Hematopoietic multipotent progenitor cell treated with erythropoietin and hydrocortisone succinate and interleukin-3 and kit ligand, for 8 days (in vitro differentiated cells): ENCODE measurements around the gene FBF1.

Source experiments
- DNase-seq: peaks from one replicate; pipeline ENCODE4 v3.0.0-alpha.2; 2015

The FBF1 gene

DNA sequence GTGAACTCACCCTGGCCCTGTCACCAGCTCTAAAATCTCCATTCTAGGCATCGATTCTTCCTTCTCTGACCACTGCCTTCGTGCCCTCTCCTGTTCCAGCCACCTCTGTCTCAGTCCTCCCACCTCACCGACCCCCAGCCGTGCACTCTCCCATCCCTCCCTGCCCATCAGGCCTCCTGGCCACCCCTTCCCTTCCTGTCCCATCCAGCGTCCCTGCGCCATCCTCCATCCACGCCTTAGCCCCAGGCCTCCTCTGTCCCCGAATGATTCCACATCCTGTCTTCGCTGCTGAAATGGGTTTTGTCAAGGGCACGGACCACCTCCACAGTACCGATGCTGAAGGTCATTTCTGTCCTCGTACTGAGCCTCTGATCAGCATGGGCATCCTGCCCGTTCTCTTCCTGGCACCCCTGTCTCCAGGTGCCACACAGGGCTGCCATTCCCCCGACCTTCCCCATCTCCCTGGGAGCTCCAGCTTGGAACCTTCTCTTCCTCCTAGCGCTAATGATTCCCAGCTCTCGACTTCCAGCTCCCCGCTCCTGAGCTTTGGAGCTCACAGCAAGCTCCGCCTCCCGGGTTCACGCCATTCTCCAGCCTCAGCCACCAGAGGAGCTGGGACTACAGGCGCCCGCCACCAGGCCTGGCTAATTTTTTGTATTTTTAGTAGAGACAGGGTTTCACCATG lies 46.7 kb downstream of the FBF1 start:
- no peak for DNase-seq

DNA sequence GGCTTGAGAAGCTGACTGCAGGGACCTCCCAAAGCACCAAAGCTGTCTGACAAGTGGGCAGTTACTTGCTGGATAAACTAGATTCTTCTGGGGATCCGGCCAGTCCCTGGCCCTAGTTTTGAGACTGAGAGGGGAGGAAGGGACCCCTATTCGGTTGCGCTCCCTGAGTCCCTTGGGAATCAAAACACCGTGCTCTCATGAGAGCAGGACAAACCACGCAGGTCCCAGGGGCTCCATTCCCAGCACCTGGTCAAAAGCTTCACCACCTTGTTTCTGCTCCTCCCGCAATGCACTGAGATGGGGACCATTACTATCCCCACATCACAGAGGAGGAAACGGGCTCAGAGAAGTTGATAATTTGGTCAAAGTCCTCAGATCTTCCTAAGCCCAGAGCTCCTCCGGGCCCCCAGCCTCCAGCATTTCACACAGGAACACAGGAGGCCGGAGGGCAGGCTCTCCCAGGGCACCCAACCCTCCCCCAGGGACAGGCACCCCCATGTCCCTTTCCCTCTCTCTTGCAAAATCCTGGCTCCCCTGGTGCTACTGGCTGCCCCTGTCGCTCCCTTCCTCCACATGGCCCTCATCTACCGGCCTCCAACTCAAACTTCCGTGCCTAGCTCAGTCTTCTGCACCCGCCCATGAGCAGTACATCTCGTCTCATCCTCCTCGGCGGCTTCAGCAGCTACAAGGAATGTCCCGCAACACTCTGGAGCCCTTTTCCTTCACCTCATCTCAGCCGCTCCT lies 47.4 kb downstream of the FBF1 start:
- DNase-seq = no peak

DNA sequence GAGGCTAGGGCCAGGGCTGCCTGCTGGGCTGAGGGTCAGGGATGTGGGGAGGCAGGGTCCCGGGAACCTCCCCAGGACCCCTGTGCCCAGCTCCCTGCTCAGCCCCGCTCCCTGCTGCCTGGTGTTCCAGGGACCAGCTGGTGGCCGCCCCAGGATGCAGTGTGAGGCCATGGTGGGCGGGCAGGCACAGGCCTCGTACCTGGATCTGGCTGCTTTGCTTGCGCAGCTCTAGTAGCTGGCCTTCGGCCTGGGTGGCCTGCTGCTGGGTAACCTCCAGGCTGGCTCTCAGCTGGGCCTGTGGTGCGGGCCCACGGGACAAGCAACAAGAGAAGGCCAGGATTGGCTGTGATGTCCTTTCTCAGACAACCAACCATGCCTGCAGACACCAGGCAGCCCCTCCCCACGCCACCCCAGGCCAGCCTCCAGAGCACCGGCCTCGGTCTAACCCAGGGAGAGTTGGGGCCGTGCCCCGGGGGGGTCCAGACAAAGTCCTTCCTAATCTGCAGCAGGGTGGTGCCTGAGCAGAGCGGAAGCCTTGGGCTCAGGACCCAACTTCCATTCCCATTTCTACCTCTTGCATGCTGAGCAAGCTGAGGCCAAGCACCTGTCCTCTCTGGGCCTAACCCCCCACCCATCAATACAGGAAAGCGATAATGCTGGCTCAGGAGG lies 48.2 kb downstream of the FBF1 start:
- no peak for DNase-seq

DNA sequence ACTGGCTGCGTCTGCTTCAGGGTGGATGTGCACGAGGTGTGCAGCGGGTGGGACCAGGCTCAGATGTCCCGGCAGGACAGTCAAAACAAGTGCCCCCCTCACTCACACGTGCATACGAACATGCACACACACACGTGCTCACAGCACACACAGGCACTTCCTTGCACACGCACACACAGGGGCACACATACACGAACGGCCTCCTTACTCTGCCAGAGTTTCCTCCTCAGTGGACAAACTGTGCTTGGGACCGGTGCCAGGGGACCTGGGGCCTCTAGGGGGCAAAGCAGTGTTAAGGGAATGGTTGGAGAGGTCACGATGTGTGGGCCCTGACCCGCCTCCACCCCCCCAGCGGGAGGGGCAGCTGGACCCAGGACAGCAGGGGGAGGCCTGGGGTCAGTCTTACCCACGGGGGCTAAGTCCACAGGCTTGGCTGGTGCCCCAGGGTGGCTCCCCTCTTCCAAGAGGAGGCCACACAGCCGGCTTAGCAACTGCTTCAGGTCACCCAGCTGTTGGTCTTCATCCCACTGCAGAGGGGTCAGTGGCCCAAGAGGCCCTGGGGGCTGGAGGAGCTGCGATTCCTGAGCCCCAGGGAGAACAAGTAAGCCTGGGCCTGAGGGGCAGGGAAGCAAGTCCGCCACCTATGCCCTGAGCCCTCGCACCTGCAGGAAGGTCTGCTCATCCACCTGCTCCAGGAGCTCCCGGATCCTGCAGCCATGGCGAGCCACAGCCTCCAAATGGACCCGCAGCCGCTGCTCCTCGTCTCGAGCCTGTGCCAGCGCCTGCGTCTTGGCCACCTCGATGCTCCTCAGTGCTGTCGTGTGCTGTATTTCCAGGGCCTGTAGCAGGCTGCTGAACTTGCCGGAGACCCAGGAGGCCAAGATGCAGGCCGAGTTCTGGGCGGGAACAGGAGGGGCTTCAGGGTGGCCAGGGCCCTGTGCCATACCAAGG lies 49.0 kb downstream of the FBF1 start:
- no peak for DNase-seq

DNA sequence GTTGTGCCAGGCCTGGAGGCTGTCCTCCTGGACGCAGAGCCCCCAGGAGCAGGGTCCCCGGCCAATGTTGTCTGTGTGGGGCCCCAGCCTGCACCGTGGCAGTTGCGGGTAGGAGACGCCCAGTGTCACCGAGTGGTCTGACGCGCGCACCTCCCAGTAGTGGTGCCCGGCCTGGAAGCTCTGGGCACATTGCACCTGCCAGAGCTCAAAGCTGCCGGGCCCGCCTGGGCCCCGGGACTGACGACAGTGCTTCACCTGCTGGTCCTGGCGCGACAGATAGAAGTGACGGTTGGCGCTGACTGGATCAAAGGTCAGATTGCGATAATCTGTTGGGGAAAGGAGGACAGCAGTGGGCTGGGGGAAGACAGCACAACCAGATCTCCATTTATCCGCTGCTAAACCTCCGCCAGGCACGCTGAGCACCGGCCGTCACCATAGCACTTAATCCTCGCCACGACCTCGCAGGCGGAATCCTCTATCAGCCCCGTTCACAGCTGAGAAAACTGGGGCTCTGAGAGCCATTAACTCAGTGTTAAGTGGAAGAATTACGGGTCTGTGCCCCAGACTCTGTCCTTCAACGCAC lies 49.7 kb downstream of the FBF1 start:
- DNase-seq = no peak

DNA sequence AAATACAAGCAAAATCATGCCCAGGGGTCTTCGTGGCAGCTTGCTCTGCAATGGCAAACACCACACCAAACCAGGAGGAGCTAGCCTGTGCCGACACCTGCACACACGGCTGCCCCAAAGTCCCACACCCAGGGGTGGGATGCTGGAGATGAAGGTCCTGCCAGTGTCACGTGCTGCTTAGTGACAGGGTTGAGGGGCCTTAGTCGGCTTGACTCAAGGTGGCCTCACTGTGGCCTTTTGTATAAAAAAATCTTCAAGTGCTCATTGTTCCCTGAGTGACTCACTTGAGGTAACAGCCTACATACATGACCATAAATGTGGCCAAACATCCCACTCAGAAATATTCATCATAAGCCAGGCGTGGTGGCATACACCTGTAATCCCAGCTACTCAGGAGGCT lies 51.4 kb downstream of the FBF1 start:
- DNase-seq = no peak

DNA sequence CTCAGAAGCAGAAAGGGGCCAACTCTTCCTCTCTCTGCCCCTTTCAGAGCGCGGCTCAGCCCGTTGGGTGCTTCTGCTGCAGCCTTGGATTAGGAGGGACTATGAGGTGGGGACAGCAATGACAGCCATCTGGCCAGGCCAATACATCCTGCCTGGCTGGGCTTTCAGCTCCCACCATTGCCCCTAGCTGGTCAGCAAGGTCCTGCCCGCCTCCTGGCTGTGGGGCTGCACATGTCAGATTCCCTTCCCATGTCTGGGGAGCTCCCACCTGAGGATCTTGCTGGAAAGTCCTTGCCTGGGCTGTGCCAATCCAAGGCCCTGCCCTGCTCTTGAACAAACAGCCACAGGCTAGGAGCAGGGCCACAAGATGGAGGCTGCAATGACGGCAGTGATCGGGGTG lies 52.4 kb downstream of the FBF1 start:
- no peak for DNase-seq

DNA sequence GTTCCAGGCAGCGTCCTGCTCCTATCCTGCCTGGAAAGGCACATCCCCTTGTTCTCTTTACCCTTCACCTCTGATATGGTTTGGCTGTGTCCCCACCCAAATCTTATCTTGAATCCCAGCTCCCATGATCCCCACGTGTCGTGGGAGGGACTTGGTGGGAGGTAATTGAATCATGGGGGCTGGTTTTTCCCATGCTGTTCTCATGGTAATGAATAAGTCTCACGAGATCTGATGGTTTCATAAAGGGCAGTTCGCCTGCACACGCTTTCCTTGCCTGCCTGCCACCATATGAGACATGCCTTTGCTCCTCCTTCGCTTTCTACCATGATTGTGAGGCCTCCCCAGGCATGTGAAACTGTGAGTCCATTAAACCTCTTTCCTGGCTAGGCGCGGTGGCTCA lies 55.0 kb downstream of the FBF1 start:
- peak; percentile 70 for DNase-seq

DNA sequence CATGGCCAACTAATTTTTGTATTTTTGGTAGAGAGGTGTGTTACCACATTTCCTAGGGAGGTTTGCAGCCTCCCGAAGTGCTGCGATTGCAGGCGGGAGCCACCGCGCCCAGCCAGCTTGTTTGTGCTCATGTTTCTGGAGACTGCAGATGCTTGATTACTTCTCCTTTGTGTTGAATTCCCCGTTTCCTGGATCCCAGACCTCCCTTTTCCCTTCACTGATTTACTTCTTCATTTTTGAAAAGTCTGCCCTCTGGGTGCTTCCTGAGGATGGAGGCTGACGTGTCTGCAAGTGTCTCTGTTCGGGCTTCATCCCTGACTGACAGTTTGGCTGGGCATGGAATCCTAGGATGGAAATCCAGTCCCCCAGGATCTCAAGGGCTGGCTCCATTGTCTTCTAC lies 55.4 kb downstream of the FBF1 start:
- no peak for DNase-seq

DNA sequence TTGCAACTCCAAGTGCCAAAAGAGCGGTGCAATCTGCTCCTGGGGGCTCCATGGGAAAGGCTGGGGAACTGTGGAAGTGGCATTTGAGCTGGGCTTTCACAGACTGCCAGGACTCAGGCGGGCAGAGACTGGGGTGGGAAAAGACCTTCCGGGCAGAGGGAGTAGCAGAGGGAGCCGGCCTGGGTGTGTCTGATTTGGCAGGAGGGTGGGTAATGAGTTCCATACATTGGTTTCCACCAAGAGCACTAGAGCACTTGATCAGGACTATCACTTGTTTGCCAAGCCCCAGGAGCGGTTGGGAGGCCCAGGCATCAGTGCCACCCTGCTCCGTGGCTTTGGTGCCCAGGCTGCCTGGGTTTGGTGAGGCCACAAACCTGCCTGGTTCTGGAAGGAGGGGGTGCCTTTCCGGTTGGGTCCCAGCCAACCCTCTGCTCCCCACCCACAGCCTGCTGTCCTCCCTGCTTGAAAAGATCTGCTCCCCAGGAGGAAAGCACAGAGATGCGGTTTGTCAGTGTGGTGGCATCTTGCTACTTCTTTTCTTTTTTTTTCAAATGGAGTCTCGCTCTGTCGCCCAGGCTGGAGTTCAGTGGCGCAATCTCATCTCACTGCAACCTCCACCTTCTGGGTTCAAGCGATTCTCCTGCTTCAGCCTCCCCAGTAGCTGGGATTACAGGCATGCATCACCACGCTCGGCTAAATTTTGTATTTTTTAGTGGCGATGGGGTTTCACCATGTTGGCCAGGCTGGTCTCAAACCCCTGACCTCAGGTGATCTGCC lies 59.0 kb downstream of the FBF1 start:
- peak; percentile 37 for DNase-seq

DNA sequence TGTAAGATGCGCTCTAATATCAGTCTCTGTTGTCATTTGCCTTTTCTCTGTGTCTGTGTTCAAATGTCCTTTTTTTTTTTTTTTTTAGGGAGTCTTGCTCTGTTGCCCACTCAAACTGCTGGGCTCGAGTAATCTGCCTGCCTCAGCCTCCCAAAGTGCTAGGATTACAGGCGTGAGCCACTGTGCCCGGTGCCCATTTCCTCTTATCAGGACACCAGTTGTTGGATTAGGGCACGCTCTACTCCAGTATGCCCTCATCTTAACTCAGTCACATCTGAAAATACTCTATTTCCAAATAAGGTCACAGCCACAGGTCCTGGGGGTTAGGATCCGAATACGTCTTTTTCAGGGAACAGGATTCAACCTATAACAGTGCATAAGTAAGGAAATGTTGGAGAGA lies 60.6 kb downstream of the FBF1 start:
- peak; percentile 76 for DNase-seq

DNA sequence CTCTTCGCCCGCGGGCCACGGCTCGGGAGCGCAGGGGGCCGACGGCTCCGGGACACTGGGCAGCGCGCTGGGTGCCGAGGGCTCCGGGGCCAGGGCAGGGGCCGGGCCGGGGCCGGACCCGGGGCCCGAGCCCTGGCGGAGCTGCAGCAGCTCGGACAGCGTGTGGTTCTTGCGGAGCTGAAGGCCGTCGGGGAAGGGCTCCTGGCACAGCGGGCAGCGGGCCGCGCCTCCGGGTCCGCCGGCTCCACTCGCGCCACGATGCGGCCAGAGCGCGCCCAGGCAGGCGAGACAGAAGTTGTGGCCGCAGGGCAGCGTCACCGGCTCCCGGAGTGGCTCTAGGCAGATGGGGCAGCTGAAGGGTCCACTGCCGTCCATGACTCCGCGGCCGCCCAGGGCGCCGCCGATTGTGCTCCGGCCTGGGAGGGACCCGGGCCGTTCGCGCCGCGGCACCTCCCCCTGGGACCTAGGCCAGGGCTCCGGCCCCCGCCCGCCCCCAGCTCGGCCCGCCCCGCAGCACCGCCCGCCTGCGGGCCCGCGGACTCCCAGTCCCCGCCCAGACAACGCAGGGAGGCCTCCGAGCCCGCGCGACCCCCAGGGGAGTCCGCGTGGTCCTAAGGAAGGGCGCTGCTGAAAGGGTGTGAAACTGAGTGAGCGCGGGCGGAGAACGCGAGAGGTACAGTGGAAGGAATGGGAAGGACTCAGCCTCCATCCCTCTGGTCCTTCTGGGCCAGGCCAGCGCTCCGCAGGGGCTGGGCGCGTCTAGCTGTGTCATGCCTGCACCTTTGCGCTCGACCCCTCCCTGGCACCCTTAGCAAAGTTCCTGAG lies 62.5 kb downstream of the FBF1 start, which contains the start of gene TRIM47:
TSS of gene TRIM47 (minus strand) at position 408 of the 825 bp plus-strand sequence. CDS start at position 375, 33 bp downstream.
- peak; percentile 32 for DNase-seq

DNA sequence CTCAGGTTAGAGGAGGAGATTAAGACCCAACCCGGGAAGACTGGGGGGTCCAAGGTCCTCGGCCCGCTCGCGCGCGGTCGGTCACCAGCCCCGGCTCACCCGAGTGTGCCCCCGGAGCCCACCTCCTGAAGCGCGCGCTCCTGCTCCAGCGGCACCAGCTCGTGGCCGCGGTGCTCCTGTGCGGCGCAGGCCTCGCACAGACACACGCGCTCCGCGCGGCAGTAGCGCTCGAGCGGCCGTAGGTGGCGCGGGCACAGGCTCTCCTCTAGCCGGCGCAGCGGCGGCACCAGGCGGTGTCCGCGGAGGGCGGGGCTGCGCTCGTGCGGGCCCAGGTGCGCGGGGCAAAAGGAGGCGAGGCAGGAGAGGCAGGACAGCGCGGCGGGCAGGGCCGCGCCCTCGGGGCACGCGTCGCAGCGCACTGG lies 63.1 kb downstream of the FBF1 start:
- DNase-seq = peak; percentile 61

DNA sequence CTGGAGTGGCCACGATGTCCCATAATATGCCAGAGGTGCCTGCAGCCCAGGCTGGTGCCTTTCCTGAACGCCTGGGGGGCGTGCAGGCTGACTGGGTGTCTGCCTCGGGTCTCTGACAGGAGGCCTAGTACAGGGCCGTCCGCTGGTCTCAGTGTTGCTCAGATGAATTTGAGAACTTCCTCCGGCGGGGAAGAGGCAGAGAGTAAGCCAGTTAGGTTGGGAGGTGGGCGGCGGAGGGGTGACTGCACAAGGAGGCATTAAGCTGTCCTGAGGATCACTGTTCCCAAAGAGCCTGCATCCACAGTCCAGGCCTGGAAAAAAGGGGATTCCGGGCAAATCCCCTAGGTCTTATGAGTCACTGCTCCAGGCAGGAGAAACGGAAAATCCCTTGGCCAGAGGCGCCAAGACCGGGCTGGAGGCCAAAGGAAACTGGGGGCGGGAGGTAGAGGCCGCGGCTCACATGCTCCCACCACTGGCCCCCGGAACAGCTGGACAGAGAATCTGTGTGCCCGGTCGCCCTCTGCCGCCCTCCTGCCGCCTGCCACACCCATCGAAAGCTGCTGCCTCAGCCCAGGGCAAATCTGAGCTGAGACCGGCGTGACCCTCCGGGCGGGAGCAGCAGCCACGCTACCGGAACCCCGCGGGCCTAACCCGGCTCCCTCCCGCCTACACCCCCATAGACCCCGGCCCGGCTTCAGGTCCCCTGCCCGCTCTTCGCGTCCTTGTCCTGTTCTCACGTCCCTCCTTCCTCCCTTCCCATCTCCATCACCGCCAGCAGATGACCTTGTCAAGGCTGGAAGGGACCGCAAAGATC lies 63.7 kb downstream of the FBF1 start:
- no peak for DNase-seq

DNA sequence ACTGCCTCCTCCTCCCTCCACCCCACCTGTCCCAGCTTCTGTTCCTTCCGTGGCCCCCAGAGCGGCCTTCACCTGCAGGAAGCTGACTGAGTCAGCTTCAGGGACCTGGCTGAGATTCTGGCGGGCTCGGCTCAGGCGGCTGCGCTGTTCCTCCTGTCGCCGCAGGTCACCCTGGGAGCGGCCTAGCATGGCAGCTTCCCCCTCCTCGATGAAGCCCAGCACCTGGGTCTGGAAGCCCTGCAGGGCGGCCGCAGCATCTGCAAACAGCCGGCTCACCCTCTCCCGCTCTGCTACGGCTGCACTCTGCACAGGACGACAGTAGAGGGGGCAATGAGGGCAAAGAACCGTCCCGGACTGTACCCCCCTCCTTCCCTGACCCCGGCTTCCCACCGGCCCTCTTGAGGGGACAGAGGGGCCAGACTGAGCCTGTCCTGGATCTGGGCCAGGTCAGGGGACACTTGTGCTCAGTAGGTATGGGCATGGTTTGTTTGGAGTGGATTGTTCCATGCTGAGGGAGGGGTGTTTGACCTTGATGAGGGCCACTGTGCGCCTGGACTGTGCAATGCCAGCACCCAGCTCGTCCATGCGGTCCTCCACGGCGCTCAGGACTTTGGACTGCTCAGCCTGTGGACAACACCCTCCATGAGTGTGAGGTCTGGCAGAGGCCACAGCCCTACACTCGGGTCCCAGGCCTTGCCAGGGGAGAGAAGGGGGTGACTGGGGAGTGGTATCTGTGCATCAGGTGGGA lies 64.5 kb downstream of the FBF1 start:
- DNase-seq = no peak

DNA sequence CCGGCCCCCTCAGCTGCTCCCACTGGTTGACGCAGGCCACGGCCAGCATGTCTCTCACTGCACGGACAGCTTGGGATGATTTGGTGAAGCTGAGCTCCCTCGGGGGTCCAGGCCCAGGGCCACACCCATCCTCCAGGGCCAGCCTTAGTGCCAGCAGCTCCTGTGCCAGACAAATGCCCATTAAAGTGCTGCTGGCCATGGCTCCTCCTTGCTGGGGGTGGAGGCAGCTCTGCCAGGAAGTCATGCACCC lies 65.0 kb downstream of the FBF1 start:
- no peak for DNase-seq

DNA sequence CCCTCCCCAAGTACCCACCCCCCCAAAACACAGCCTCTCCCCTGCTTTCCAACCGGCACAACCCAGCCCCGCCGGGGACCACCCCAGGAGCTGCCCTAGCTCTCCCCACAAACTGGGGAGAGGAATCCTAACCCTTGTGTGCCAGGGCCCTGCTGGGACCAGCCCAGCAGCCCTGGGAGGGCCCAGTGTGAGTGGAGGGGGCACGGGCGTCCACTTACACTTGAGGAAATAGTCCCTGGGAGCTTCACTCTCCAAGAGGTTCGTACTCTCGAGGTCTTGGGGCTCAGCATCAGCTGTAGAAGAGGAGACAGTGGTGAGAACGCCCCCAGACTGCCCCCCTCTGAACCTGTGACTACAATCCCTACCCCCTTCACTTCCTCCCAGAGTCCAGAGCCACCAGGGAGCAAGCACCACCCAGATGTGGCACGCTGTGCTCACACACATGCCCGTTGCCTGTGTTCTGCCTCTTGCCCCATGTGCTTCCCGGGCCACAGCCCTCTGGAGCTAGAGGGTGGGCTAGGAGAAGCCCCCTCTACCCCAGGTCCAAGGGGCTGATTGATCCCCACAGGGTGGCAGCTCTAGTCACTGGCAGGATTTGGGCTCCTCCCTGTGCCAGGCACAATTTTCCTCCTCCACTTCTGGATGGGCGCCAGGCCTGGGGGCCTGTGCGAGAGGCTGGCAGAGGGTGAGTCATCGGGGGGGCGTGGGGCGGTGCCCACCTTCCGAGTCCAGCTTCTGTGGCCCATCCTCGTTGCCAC lies 65.5 kb downstream of the FBF1 start:
- DNase-seq = no peak
